LNCaP clone FGC (cell line): ENCODE results near the gene ABHD17B.

ENCODE experiments used
- DNase-seq: peaks from one replicate; pipeline ENCODE4 v3.0.0-alpha.2; 2011; ENCODE audit warnings: low read depth
- H3K4me3 ChIP-seq: 2 replicates; pipeline ENCODE4 v1.5.1; 2011; ENCODE audit warnings: mild to moderate bottlenecking, low read depth, low read length, control low read depth
- TF ChIP-seq, protein P1 (sequence below): IDR thresholded peaks from 2 replicates; pipeline ENCODE4 v1.5.1; 2012; ENCODE audit warnings: mild to moderate bottlenecking; ENCODE audit not compliant: control insufficient read depth, insufficient read depth; ENCODE audit errors: extremely low read depth

Gene ABHD17B

DNA sequence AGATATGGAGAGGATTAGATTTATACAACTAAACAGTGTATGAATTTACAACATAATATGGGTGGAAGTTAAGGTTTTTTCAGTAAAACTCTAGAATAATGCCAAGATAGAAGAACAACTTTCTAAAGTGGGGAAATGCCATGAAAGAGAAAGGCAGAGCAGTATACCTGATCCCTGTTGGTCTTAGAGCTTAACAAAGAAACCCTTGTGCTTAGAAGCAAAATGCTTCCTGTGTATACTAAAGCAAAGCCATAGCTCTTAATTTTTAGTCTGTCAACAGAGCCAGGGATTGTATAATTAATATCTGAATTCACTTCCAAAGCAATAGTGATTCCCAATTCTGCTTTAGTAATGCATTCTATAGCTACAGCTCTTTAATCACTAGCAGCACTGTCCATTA is 14.8 kb upstream of the ABHD17B start:
- TF ChIP-seq, protein P1, sequence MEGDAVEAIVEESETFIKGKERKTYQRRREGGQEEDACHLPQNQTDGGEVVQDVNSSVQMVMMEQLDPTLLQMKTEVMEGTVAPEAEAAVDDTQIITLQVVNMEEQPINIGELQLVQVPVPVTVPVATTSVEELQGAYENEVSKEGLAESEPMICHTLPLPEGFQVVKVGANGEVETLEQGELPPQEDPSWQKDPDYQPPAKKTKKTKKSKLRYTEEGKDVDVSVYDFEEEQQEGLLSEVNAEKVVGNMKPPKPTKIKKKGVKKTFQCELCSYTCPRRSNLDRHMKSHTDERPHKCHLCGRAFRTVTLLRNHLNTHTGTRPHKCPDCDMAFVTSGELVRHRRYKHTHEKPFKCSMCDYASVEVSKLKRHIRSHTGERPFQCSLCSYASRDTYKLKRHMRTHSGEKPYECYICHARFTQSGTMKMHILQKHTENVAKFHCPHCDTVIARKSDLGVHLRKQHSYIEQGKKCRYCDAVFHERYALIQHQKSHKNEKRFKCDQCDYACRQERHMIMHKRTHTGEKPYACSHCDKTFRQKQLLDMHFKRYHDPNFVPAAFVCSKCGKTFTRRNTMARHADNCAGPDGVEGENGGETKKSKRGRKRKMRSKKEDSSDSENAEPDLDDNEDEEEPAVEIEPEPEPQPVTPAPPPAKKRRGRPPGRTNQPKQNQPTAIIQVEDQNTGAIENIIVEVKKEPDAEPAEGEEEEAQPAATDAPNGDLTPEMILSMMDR, result no peak
- no peak for DNase-seq
- no peak overlapping the region for H3K4me3 ChIP-seq

DNA sequence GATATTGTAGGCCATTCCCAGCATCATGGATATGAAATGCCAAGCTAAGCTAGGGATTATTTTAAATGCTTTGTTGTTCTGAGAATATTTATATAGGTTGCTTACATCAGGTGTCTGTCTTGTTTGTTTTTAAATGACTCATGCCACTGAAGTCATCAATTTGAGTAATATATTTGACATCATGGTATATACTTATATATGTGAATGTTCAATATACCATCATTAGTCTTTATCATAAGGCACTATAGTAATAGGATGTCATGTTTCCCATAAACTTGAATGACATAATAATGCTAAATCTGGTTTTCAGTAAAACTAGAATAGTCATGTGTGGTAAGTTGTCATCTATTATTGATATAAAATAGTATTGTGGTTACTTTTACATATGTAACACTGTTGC is 13.6 kb upstream of the ABHD17B start:
- H3K4me3 ChIP-seq, result no peak overlapping the region
- TF ChIP-seq, protein P1, result no peak
- DNase-seq, result no peak

DNA sequence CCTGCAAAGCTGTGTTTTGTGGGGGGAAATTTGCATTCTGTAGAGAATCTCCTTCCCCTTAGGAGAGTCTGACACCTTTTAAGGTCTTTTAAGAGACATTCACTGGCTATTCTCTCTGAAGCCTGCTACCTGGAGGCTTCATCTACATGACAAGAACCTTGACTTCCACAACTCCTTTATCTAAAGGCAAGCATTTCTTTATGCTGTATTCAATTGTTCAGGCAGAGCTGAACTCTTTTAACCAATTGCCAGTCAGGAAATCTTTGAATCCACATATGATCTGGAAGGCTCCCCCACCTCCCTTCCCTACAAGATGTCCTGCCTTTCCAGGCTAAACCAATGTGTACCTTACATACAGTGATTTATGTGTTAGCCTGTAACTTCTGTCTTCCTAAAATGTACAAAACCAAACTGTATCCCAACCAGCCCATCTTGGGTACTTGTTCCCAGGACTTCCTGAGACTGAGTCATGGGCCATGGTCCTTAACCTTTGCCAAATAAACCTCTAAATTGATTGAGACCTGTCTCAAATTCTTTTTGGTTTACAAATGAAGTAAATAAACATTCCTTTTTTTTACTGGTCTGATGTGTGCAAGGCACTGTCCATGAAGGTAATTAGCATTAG is 10.3 kb upstream of the ABHD17B start:
- no peak for DNase-seq
- TF ChIP-seq, protein P1, result no peak
- no peak overlapping the region for H3K4me3 ChIP-seq

DNA sequence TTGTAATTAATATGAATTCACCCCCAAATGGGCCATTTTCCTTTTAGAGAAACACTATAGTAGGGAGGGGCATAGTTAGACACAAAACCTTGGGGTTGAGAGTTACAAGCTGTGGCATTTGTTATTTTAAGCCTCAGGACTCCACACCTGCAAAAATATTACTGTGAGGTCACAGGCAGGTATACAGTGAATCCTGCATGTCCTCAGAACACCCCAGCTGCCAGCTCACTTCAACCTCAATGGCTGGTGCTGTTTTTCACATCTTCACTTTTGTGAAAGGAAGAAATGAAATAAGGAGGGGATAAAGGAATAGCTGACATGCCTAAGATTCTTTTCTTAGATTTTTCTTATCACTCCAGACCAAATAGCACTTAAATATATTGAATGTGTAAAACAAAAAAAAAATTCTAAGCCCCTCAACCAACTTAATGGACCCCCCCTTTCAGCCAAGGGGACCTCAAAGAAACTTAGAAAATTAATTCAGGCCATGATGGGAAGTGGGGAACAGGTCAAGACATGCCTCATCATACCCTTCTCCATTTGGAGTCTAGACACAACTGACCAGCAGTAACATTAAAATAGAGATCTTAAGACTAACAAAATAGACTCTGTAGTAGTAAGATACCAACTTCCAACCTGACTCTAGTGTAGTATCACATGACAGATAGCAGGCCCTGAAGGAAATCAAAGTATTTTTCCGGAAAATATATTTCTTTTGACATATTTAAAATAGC is 9.6 kb upstream of the ABHD17B start:
- no peak overlapping the region for H3K4me3 ChIP-seq
- TF ChIP-seq, protein P1, result no peak
- no peak for DNase-seq

DNA sequence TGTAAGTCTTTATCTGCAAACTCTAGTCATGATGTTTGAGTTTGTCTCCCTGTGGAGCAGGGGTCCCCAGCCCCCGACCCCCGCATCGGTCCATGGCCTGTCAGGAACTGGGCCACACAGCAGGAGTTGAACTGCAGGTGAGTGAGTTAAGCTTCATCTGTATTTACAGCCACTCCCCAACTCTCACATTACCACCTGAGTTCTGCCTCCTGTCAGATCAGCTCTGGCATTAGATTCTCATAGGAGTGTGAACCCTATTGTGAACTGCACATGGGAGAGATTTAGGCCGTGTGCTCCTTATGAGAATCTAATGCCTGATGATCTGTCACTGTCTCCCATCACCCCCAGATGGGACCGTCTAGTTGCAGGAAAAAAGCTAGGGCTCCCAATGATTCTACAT is 7.4 kb upstream of the ABHD17B start:
- no peak for DNase-seq
- H3K4me3 ChIP-seq, result no peak overlapping the region
- TF ChIP-seq, protein P1, result no peak

DNA sequence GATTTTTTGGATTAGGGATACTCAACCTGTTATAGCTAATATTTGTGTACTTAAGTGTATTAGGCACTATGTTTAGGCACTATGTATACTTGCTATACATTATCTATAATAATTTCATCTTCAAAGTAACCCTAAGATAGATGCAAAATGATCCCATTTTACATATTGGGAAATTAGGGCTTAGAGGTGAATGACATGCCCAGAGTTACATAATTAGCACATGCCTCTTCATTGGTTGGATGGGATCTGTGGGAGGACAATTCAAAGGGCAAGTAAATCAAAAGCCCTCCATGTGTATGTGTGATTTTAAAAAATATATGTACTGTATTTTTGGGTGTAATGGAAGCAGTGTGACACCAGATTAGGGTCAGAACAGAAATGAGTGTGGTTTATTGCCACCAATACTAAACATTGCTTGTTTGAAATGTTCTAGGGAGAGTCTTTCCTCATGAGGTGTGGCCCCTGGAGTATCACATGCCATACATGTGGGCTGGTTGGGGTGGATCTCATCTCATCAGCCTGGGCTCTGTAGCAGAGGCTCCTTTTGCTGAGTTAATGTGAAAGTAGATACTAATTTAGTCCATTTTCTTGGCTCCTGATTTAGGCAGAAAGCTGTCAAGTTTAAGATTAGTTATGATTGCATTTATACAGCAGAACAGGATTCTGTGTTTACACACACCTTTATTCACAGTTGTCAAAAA is 6.0 kb upstream of the ABHD17B start:
- H3K4me3 ChIP-seq, result no peak overlapping the region
- DNase-seq, result no peak
- TF ChIP-seq, protein P1, result no peak
